Lung microvascular endothelial cell (primary cell): ENCODE results near the gene COCH. TPM values are rescaled to one million over a fixed set of nuclear protein-coding genes. Genes with fewer than 3 reads are reported as not detected.
A peak's percentile ranks its signal among the peaks of the same experiment; 100 is the strongest.
"Not testable (repeated sequence)": the region's sequence is repeated elsewhere in the genome, so short reads cannot be mapped to it uniquely, and the experiment has no call there.

Source experiments
- DNase-seq, 2 donors: peaks; one replicate each; pipeline versions ENCODE4 v3.0.0 to v3.0.0-alpha.2; 2010; ENCODE audit warnings: low read depth in 2 of 2
- total RNA-seq: library from RNA; depleted of rRNA; stranded (reverse); fragments of >200 nt; gene quantifications from 2 replicates; pipeline ENCODE4 v1.2.1, GENCODE V29; 2014

Gene COCH
- total RNA-seq, 1 donor from 2014 or later, result 0.99 TPM

GRCh38 chr14:30921305-30921704 lies 46.9 kb downstream of the COCH start:
- DNase-seq, result peak; percentile 40 to 65

- DNase-seq, result no peak
Observed at GRCh38 chr14:30921788-30922187, 47.4 kb downstream of the COCH start.

DNA sequence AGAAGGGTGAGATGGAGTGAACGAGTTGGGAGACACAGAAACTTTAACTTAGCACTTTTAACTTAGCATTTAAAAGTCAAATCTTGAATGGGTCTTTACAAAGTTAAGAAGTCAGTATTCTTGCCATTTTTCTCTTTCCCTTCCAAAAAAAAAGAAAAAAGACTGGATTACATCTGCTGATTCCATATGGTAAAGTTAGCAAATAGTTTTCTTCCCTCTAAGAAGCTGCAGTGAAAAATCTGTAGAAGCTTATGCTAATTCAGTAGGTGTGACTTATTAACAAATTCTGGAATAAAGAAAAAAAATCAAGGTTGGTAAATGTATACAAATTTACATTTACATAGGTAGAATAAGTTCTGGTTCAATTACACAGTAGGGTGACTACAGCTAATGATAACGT lies 50.9 kb downstream of the COCH start:
- DNase-seq, result no peak

- DNase-seq, result no peak
Observed at GRCh38 chr14:30928462-30928861, 54.1 kb downstream of the COCH start.

- not testable (repeated sequence) for DNase-seq
Observed at GRCh38 chr14:30933937-30934336, 59.6 kb downstream of the COCH start.

DNA sequence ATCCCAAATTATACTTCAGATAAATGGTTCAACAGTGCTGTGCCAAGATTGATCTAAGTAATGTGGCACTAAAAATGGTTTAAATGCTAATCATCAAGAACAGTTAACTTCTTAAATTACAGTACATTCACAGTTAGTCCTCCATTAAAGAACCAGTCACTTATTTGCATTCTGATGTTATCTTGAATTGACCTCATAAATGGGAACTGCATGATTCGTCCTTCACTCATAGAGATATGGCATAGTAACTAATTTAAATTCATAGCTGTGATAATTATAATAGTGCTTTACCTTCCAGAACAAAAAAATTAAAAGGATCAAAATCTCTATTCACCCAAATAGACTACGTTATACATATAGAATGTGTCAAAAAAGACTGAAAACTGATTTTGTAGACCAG lies 61.1 kb downstream of the COCH start:
- DNase-seq, result no peak

DNA sequence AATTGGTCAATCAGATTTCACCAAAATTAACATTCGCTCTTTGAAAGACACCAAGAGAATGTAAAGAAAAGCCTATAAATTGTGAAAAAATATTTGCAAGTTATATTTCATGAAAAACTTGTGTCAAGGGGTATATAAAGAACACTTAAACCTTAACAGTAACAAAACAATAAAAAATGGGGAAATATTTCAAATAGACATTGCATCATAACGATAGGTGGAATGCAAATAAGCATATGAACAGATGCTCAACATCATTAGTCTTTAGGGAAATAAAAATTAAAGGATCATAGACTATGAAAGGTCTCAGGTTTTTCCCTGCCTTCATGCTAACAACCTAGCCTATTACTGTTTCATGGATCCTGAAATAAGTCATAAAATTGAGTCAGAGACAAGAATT lies 64.3 kb downstream of the COCH start:
- DNase-seq, result no peak

Other genes with a start within 250 kb of the COCH start
- 3.0 and 3.7 TPM in 2 replicates for gene AP4S1, start 151.1 kb downstream of the COCH start, total RNA-seq
- 33.3 and 50.2 TPM in 2 replicates for gene STRN3, start 151.8 kb downstream of the COCH start, total RNA-seq